ENCODE data around the gene ATG7.

GRCh38 chr3:11329777-11330176 is 57.6 kb downstream of the ATG7 start:
- TF ChIP-seq CTCF (IDR thresholded peaks at IDR 0.05), result no peak
- TF ChIP-seq POLR2AphosphoS5 (IDR thresholded peaks at IDR 0.05; ENCODE audit: insufficient read depth in 1 of 2, low read depth in 1 of 2), result no peak
- no peak for TF ChIP-seq POLR2A (IDR thresholded peaks at IDR 0.05)

All from vagina (tissue), 2 donors.